ENCODE data around the gene XYLT1. TPM values are rescaled to one million over a fixed set of nuclear protein-coding genes. Genes with fewer than 3 reads are reported as not detected.

The XYLT1 gene
- total RNA-seq, 1 experiment from 2014 or later: 25.0 TPM

GRCh38 chr16:17246268-17246885, 224.4 kb downstream of the XYLT1 start:
- TF ChIP-seq, protein P1, sequence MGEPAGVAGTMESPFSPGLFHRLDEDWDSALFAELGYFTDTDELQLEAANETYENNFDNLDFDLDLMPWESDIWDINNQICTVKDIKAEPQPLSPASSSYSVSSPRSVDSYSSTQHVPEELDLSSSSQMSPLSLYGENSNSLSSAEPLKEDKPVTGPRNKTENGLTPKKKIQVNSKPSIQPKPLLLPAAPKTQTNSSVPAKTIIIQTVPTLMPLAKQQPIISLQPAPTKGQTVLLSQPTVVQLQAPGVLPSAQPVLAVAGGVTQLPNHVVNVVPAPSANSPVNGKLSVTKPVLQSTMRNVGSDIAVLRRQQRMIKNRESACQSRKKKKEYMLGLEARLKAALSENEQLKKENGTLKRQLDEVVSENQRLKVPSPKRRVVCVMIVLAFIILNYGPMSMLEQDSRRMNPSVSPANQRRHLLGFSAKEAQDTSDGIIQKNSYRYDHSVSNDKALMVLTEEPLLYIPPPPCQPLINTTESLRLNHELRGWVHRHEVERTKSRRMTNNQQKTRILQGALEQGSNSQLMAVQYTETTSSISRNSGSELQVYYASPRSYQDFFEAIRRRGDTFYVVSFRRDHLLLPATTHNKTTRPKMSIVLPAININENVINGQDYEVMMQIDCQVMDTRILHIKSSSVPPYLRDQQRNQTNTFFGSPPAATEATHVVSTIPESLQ (CRISPR knock-in tag; IDR thresholded peaks at IDR 0.05): no peak
- no peak for TF ChIP-seq MYBL2 (CRISPR knock-in tag; IDR thresholded peaks at IDR 0.05)
- TF ChIP-seq ESRRA (CRISPR knock-in tag; IDR thresholded peaks at IDR 0.05; ENCODE audit: borderline replicate concordance): no peak
- no peak for TF ChIP-seq GABPB1 (CRISPR knock-in tag; IDR thresholded peaks at IDR 0.05)
- TF ChIP-seq E2F5 (CRISPR knock-in tag; IDR thresholded peaks at IDR 0.05): no peak
- TF ChIP-seq NFYB (CRISPR knock-in tag; conservative IDR thresholded peaks at IDR 0.05; ENCODE audit: low read depth): no peak
- no peak for TF ChIP-seq ERG (CRISPR knock-in tag; IDR thresholded peaks at IDR 0.05)
- TF ChIP-seq, protein P2, sequence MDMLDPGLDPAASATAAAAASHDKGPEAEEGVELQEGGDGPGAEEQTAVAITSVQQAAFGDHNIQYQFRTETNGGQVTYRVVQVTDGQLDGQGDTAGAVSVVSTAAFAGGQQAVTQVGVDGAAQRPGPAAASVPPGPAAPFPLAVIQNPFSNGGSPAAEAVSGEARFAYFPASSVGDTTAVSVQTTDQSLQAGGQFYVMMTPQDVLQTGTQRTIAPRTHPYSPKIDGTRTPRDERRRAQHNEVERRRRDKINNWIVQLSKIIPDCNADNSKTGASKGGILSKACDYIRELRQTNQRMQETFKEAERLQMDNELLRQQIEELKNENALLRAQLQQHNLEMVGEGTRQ (CRISPR knock-in tag; IDR thresholded peaks at IDR 0.05): no peak
- no peak for TF ChIP-seq NR2C2 (CRISPR knock-in tag; IDR thresholded peaks at IDR 0.05)
- no peak for TF ChIP-seq HMGA2 (CRISPR knock-in tag; IDR thresholded peaks at IDR 0.05)
- TF ChIP-seq ZNF671 (CRISPR knock-in tag; IDR thresholded peaks at IDR 0.05): no peak
- TF ChIP-seq TCF7 (CRISPR knock-in tag; IDR thresholded peaks at IDR 0.05; ENCODE audit: low read depth): no peak
- no peak for TF ChIP-seq USF1 (CRISPR knock-in tag; IDR thresholded peaks at IDR 0.05)
- TF ChIP-seq ZNF219 (CRISPR knock-in tag; IDR thresholded peaks at IDR 0.05; ENCODE audit: borderline replicate concordance): no peak
- Mint-ChIP-seq H3K4me3 (no peak overlapping the region), H3K36me3 (no peaks in the 10 kb centered on the region), H3K27me3 (ENCODE audit: low read depth) (no peaks in the 10 kb centered on the region), H3K4me1 (0 out of 2 replicates have a peak, but pooled peaks cover 2% of the 10 kb centered on the region), H3K9me3 (no peaks in the 10 kb centered on the region), H3K27ac (no peak overlapping the region)
- POLR2A ChIA-PET: no interaction called here
- DNase-seq (ENCODE audit: low spot score) (no peak), ATAC-seq (no peak)
- CTCF ChIA-PET: interaction anchor here (0.8 to 1.2 kb wide), 2 partner anchors 34 to 221 kb away, joined by 3 read pairs; no protein-coding TSS in a partner anchor

GRCh38 chr16:17245776-17246175, 225.0 kb downstream of the XYLT1 start:
- ChIA-PET CTCF (interaction anchor here (0.8 to 1.2 kb wide), 2 partner anchors 34 to 222 kb away, joined by 3 read pairs; no protein-coding TSS in a partner anchor), POLR2A (no interaction called here)
- no peaks in the 10 kb centered on the region for H3K36me3 Mint-ChIP-seq

More at GRCh38 chr16:17245776-17246175, 225.0 kb downstream of the XYLT1 start:
- H3K27me3 Mint-ChIP-seq (ENCODE audit: low read depth): no peaks in the 10 kb centered on the region
- ATAC-seq (no peak), DNase-seq (ENCODE audit: low spot score) (no peak)
- 0 out of 2 replicates have a peak, but pooled peaks cover 2% of the 10 kb centered on the region for H3K4me1 Mint-ChIP-seq
- no peaks in the 10 kb centered on the region for H3K9me3 Mint-ChIP-seq
- H3K27ac Mint-ChIP-seq: no peak overlapping the region
- H3K4me3 Mint-ChIP-seq: no peak overlapping the region
- TF ChIP-seq, protein P3, sequence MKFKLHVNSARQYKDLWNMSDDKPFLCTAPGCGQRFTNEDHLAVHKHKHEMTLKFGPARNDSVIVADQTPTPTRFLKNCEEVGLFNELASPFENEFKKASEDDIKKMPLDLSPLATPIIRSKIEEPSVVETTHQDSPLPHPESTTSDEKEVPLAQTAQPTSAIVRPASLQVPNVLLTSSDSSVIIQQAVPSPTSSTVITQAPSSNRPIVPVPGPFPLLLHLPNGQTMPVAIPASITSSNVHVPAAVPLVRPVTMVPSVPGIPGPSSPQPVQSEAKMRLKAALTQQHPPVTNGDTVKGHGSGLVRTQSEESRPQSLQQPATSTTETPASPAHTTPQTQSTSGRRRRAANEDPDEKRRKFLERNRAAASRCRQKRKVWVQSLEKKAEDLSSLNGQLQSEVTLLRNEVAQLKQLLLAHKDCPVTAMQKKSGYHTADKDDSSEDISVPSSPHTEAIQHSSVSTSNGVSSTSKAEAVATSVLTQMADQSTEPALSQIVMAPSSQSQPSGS (CRISPR knock-in tag; IDR thresholded peaks at IDR 0.05; ENCODE audit: borderline replicate concordance, low read depth): no peak
- no peak for TF ChIP-seq TCF7 (CRISPR knock-in tag; IDR thresholded peaks at IDR 0.05; ENCODE audit: low read depth)
- TF ChIP-seq E2F5 (CRISPR knock-in tag; IDR thresholded peaks at IDR 0.05): no peak
- TF ChIP-seq FOXK1 (CRISPR knock-in tag; IDR thresholded peaks at IDR 0.05): no peak
- TF ChIP-seq CREM (CRISPR knock-in tag; IDR thresholded peaks at IDR 0.05): no peak
- TF ChIP-seq ZNF416 (CRISPR knock-in tag; IDR thresholded peaks at IDR 0.05): no peak
- TF ChIP-seq PRRX2 (CRISPR knock-in tag; IDR thresholded peaks at IDR 0.05): no peak
- TF ChIP-seq PREB (CRISPR knock-in tag; IDR thresholded peaks at IDR 0.05; ENCODE audit: borderline replicate concordance): no peak
